H9 (cell line): Measurements from ENCODE around the gene F11R. TPM values are rescaled to one million over a fixed set of nuclear protein-coding genes. Genes with fewer than 3 reads are reported as not detected.
"Not testable (repeated sequence)": the region's sequence is repeated elsewhere in the genome, so short reads cannot be mapped to it uniquely, and the experiment has no call there.

Experiments
- DNase-seq: peaks from one replicate; pipeline ENCODE4 v3.0.0-alpha.2; 2017
- H2AFZ ChIP-seq: one replicate; pipeline ENCODE4 v1.6.1; 2013; ENCODE audit warnings: mild to moderate bottlenecking, low read length, control low read depth, moderate library complexity
- H2AK5ac ChIP-seq: 2 replicates; pipeline ENCODE4 v1.6.1; 2013; ENCODE audit warnings: low read length, control low read depth, mixed read lengths; ENCODE audit not compliant: insufficient read length
- H2BK120ac ChIP-seq: one replicate; pipeline ENCODE4 v1.6.1; 2013; ENCODE audit warnings: low read depth, mild to moderate bottlenecking, low read length, control low read depth, inconsistent platforms; ENCODE audit not compliant: poor library complexity, severe bottlenecking
- H2BK12ac ChIP-seq: 2 replicates; pipeline ENCODE4 v1.6.1; 2013; ENCODE audit warnings: low read length, control low read depth, mixed read lengths, low read depth; ENCODE audit not compliant: insufficient read length
- H2BK15ac ChIP-seq: 2 replicates; pipeline ENCODE4 v1.6.1; 2013; ENCODE audit warnings: low read depth, low read length, control low read depth
- H2BK20ac ChIP-seq: one replicate; pipeline ENCODE4 v1.6.1; 2013; ENCODE audit warnings: low read depth, mild to moderate bottlenecking, low read length, control low read depth, inconsistent platforms; ENCODE audit not compliant: poor library complexity, severe bottlenecking
- H2BK5ac ChIP-seq: 2 replicates; pipeline ENCODE4 v1.6.1; 2013; ENCODE audit warnings: low read length, control low read depth, mixed read lengths; ENCODE audit not compliant: insufficient read length
- H3K14ac ChIP-seq: 2 replicates; pipeline ENCODE4 v1.6.1; 2013; ENCODE audit warnings: low read length, control low read depth; ENCODE audit not compliant: insufficient read depth
- H3K18ac ChIP-seq: 2 replicates; pipeline ENCODE4 v1.6.1; 2013; ENCODE audit warnings: low read depth, mild to moderate bottlenecking, mixed read lengths, low read length, control low read depth; ENCODE audit not compliant: insufficient read length
- H3K23ac ChIP-seq: 2 replicates; pipeline ENCODE4 v1.6.1; 2013; ENCODE audit warnings: low read length, control low read depth, mixed read lengths, low read depth; ENCODE audit not compliant: insufficient read length
- H3K23me2 ChIP-seq: 2 replicates; pipeline ENCODE4 v1.6.1; 2013; ENCODE audit warnings: low read depth, mild to moderate bottlenecking, mixed read lengths, low read length, control low read depth; ENCODE audit not compliant: insufficient read length, poor library complexity, severe bottlenecking
- H3K27ac ChIP-seq: 2 replicates; pipeline ENCODE4 v1.5.1; 2013; ENCODE audit warnings: low read length, control low read depth, mixed read lengths, low read depth; ENCODE audit not compliant: insufficient read length
- H3K27me3 ChIP-seq: 2 replicates; pipeline ENCODE4 v1.6.1; 2013; ENCODE audit warnings: low read length, control low read depth, inconsistent platforms; ENCODE audit not compliant: insufficient read depth
- H3K4ac ChIP-seq: 2 replicates; pipeline ENCODE4 v1.6.1; 2013; ENCODE audit warnings: low read depth, mild to moderate bottlenecking, control low read depth, inconsistent platforms, low read length, moderate library complexity
- H3K4me1 ChIP-seq: 2 replicates; pipeline ENCODE4 v1.6.1; 2013; ENCODE audit warnings: low read length, control low read depth, inconsistent platforms; ENCODE audit not compliant: insufficient read depth
- H3K4me2 ChIP-seq: 2 replicates; pipeline ENCODE4 v1.6.1; 2013; ENCODE audit warnings: low read length, control low read depth, mixed read lengths; ENCODE audit not compliant: insufficient read length, insufficient read depth
- H3K56ac ChIP-seq: 2 replicates; pipeline ENCODE4 v1.6.1; 2013; ENCODE audit warnings: low read depth, mild to moderate bottlenecking, mixed read lengths, low read length, control low read depth; ENCODE audit not compliant: insufficient read length
- H3K79me1 ChIP-seq: 2 replicates; pipeline ENCODE4 v1.6.1; 2013; ENCODE audit warnings: low read depth, mild to moderate bottlenecking, moderate library complexity, low read length, control low read depth, inconsistent platforms; ENCODE audit not compliant: insufficient read depth, poor library complexity, severe bottlenecking
- H3K79me2 ChIP-seq: 2 replicates; pipeline ENCODE4 v1.6.1; 2013; ENCODE audit warnings: low read length, control low read depth, inconsistent platforms; ENCODE audit not compliant: insufficient read depth
- H3K9ac ChIP-seq: 2 replicates; pipeline ENCODE4 v1.6.1; 2013; ENCODE audit warnings: low read length, control low read depth, mixed read lengths; ENCODE audit not compliant: insufficient read length; ENCODE audit errors: extremely low read depth
- H3K9me3 ChIP-seq: one replicate; pipeline ENCODE4 v1.6.1; 2013; ENCODE audit warnings: low read depth, low read length, inconsistent platforms; ENCODE audit not compliant: control insufficient read depth
- H3T11ph ChIP-seq: one replicate; pipeline ENCODE4 v1.6.1; 2013; ENCODE audit warnings: mild to moderate bottlenecking, low read length, control low read depth, inconsistent platforms
- H4K20me1 ChIP-seq: one replicate; pipeline ENCODE4 v1.6.1; 2013; ENCODE audit not compliant: control insufficient read depth, insufficient read length, insufficient read depth
- H4K5ac ChIP-seq: 2 replicates; pipeline ENCODE4 v1.6.1; 2013; ENCODE audit warnings: low read depth, mild to moderate bottlenecking, mixed read lengths, low read length, control low read depth; ENCODE audit not compliant: insufficient read length
- H4K8ac ChIP-seq: replicated peaks from 2 replicates; pipeline ENCODE4 v1.6.1; 2013; ENCODE audit warnings: low read length, control low read depth, mixed read lengths, low read depth; ENCODE audit not compliant: insufficient read length
- H4K91ac ChIP-seq: 2 replicates; pipeline ENCODE4 v1.6.1; 2013; ENCODE audit warnings: low read depth, mild to moderate bottlenecking, moderate library complexity, mixed read lengths, low read length, control low read depth; ENCODE audit not compliant: insufficient read length
- H3K27ac Mint-ChIP-seq, 3 experiments: 2 replicates in 2 of 3; 3 replicates in 1 of 3; pipeline ENCODE4 v1.8.0; 2020 to 2021; ENCODE audit warnings: mixed read lengths in 3 of 3, mild to moderate bottlenecking in 1 of 3, moderate library complexity in 1 of 3
- H3K27me3 Mint-ChIP-seq: 2 replicates; pipeline ENCODE4 v1.8.0; 2021; ENCODE audit warnings: low read depth, mild to moderate bottlenecking, moderate library complexity, mixed read lengths
- H3K36me3 Mint-ChIP-seq, 3 experiments: 2 replicates in 2 of 3; 3 replicates in 1 of 3; pipeline ENCODE4 v1.8.0; 2020 to 2021; ENCODE audit warnings: low read depth in 3 of 3, mixed read lengths in 3 of 3; ENCODE audit not compliant: insufficient read depth in 1 of 3
- H3K4me1 Mint-ChIP-seq, 2 experiments: 2 replicates each; pipeline ENCODE4 v1.8.0; 2020; ENCODE audit warnings: mixed read lengths in 2 of 2
- H3K4me3 Mint-ChIP-seq, 2 experiments: 2 replicates in 1 of 2; 3 replicates in 1 of 2; pipeline ENCODE4 v1.8.0; 2020 to 2021; ENCODE audit warnings: mild to moderate bottlenecking in 2 of 2, mixed read lengths in 2 of 2, moderate library complexity in 1 of 2
- H3K9me3 Mint-ChIP-seq, 2 experiments: 2 replicates in 1 of 2; 3 replicates in 1 of 2; pipeline ENCODE4 v1.8.0; 2020; ENCODE audit warnings: mild to moderate bottlenecking in 2 of 2, mixed read lengths in 2 of 2, moderate library complexity in 1 of 2
- WGBS: extraction: QIAGEN DNeasy Blood & Tissue Kit; methylation state at CpG from one replicate; pipeline ENCODE4 v1.1.7; 2013; ENCODE audit warnings: missing lambda C conversion rate, low lambda C conversion rate, mixed read lengths; ENCODE audit not compliant: insufficient read length; ENCODE audit errors: extremely low coverage; 5-methylcytosine and 5-hydroxymethylcytosine counted together
- total RNA-seq: library from RNA; stranded (reverse); gene quantifications from 2 replicates; pipeline ENCODE4 v1.2.1, GENCODE V29; 2021

The F11R gene
- total RNA-seq, 1 experiment from 2014 or later = 174 TPM

GRCh38 chr1:160947174-160947759 lies 73.7 kb downstream of the F11R start:
- not testable (repeated sequence) for H2BK5ac ChIP-seq, H3K79me1 ChIP-seq, H2BK12ac ChIP-seq, DNase-seq, H3K27me3 ChIP-seq, H3K4me1 ChIP-seq, H3K56ac ChIP-seq, H3K9me3 Mint-ChIP-seq, H3K4ac ChIP-seq, H2AK5ac ChIP-seq, H2AFZ ChIP-seq, H3K9me3 ChIP-seq, H3K23me2 ChIP-seq, H3T11ph ChIP-seq, H2BK20ac ChIP-seq, H3K79me2 ChIP-seq, H2BK120ac ChIP-seq, H4K8ac ChIP-seq, H3K27ac Mint-ChIP-seq, H3K27me3 Mint-ChIP-seq, H3K9ac ChIP-seq, H4K20me1 ChIP-seq, H3K4me3 Mint-ChIP-seq, H3K27ac ChIP-seq, H4K5ac ChIP-seq, H3K4me2 ChIP-seq, H3K14ac ChIP-seq, H3K36me3 Mint-ChIP-seq, H4K91ac ChIP-seq, H3K23ac ChIP-seq, H2BK15ac ChIP-seq, H3K18ac ChIP-seq
- H3K4me1 Mint-ChIP-seq = peaks cover 19 to 42% of the 10 kb centered on the region in 2 experiments
- no CpG with 5 or more reads among the region's 7 CpGs for WGBS

- not testable (repeated sequence) for H4K20me1 ChIP-seq, H2AK5ac ChIP-seq, H3K27me3 Mint-ChIP-seq, H3K79me1 ChIP-seq, H3K4me3 Mint-ChIP-seq, H3K18ac ChIP-seq, H3K23ac ChIP-seq, DNase-seq, H4K91ac ChIP-seq, H2BK20ac ChIP-seq, H3K56ac ChIP-seq, H2BK15ac ChIP-seq, H3K27ac Mint-ChIP-seq, H3K9ac ChIP-seq, H4K8ac ChIP-seq, H3K23me2 ChIP-seq, H3K27me3 ChIP-seq, H3K9me3 ChIP-seq, H3T11ph ChIP-seq, H2BK12ac ChIP-seq, H2AFZ ChIP-seq, H3K4ac ChIP-seq, H3K79me2 ChIP-seq, H3K4me2 ChIP-seq, H4K5ac ChIP-seq, H3K14ac ChIP-seq, H3K4me1 ChIP-seq, H3K27ac ChIP-seq, H3K36me3 Mint-ChIP-seq, H2BK5ac ChIP-seq, H2BK120ac ChIP-seq
- no CpG with 5 or more reads among the region's 6 CpGs for WGBS
- Mint-ChIP-seq H3K4me1 (peaks cover 15 to 33% of the 10 kb centered on the region in 2 experiments), H3K9me3 (peaks cover 8 to 19% of the 10 kb centered on the region in 2 experiments; a peak in 4 of 5 replicates)
Observed at GRCh38 chr1:160945881-160946280, 75.1 kb downstream of the F11R start.
